Astrocyte (in vitro differentiated cells and primary cell): Measurements from ENCODE around the gene MED27. TPM values are rescaled to one million over a fixed set of nuclear protein-coding genes. Genes with fewer than 3 reads are reported as not detected.

Experiments
- DNase-seq: peaks from one replicate; pipeline ENCODE4 v3.0.0-alpha.2; 2010; ENCODE audit warnings: low read depth
- FAIRE-seq: peaks from 2 replicates; lab custom pipeline; 2011; peaks lifted over from hg19 to GRCh38; lab: Jason Lieb, UNC
- H2AFZ ChIP-seq: 2 replicates; pipeline ENCODE4 v1.6.0; 2012; ENCODE audit warnings: low read depth, low read length, inconsistent platforms
- H3K27ac ChIP-seq: 2 replicates; pipeline ENCODE4 v1.5.1; 2011; ENCODE audit warnings: low read depth, low read length, inconsistent platforms
- H3K27me3 ChIP-seq: 2 replicates; pipeline ENCODE4 v1.6.0; 2011; ENCODE audit warnings: low read length, inconsistent platforms; ENCODE audit not compliant: insufficient read depth
- H3K36me3 ChIP-seq: 2 replicates; pipeline ENCODE4 v1.5.1; 2011; ENCODE audit warnings: low read length, inconsistent platforms; ENCODE audit not compliant: insufficient read depth
- H3K4me1 ChIP-seq: 2 replicates; pipeline ENCODE4 v1.5.1; 2011; ENCODE audit warnings: low read length, inconsistent platforms; ENCODE audit not compliant: insufficient read depth
- H3K4me2 ChIP-seq: 2 replicates; pipeline ENCODE4 v1.6.0; 2012; ENCODE audit warnings: low read length, inconsistent platforms
- H3K4me3 ChIP-seq: 2 replicates; pipeline ENCODE4 v1.5.1; 2011; ENCODE audit warnings: low read depth, mild to moderate bottlenecking, low read length, inconsistent platforms; ENCODE audit not compliant: insufficient read depth
- H3K79me2 ChIP-seq: 2 replicates; pipeline ENCODE4 v1.6.0; 2012; ENCODE audit warnings: mild to moderate bottlenecking, low read length, inconsistent platforms; ENCODE audit not compliant: insufficient read depth
- H3K9ac ChIP-seq: 2 replicates; pipeline ENCODE4 v1.6.0; 2012; ENCODE audit warnings: mild to moderate bottlenecking, low read length, inconsistent platforms
- H3K9me3 ChIP-seq: 2 replicates; pipeline ENCODE4 v1.5.1; 2012; ENCODE audit warnings: low read depth, mild to moderate bottlenecking, low read length, inconsistent platforms; ENCODE audit not compliant: insufficient read depth
- H4K20me1 ChIP-seq: 2 replicates; pipeline ENCODE4 v1.6.0; 2012; ENCODE audit warnings: low read length, inconsistent platforms; ENCODE audit not compliant: insufficient read depth
- H3K27ac Mint-ChIP-seq: one replicate; pipeline ENCODE4 v1.8.0; 2021; ENCODE audit warnings: mild to moderate bottlenecking, mixed read lengths; ENCODE audit not compliant: unreplicated experiment
- H3K27me3 Mint-ChIP-seq: one replicate; pipeline ENCODE4 v1.8.0; 2021; ENCODE audit warnings: low read depth, mixed read lengths; ENCODE audit not compliant: unreplicated experiment
- H3K36me3 Mint-ChIP-seq: one replicate; pipeline ENCODE4 v1.8.0; 2021; ENCODE audit warnings: low read depth, mixed read lengths; ENCODE audit not compliant: unreplicated experiment
- H3K4me1 Mint-ChIP-seq: one replicate; pipeline ENCODE4 v1.8.0; 2021; ENCODE audit warnings: low read depth, mixed read lengths; ENCODE audit not compliant: unreplicated experiment
- H3K4me3 Mint-ChIP-seq: one replicate; pipeline ENCODE4 v1.8.0; 2021; ENCODE audit warnings: mild to moderate bottlenecking, moderate library complexity, mixed read lengths; ENCODE audit not compliant: unreplicated experiment
- H3K9me3 Mint-ChIP-seq: one replicate; pipeline ENCODE4 v1.8.0; 2021; ENCODE audit warnings: mild to moderate bottlenecking, mixed read lengths; ENCODE audit not compliant: unreplicated experiment
- EZH2 ChIP-seq: IDR thresholded peaks from 2 replicates; pipeline ENCODE4 v1.6.1; 2012; ENCODE audit warnings: mild to moderate bottlenecking, low read length, inconsistent platforms; ENCODE audit not compliant: insufficient read depth
- total RNA-seq: library from RNA; stranded (reverse); gene quantifications from 2 replicates; pipeline ENCODE4 v1.2.1, GENCODE V29; 2021
- TF ChIP-seq, protein P1 (sequence below): IDR thresholded peaks from 2 replicates; pipeline ENCODE4 v1.5.1; 2011; ENCODE audit warnings: low read depth, mild to moderate bottlenecking, inconsistent platforms, low read length, moderate library complexity; ENCODE audit not compliant: insufficient read depth

Gene MED27
- total RNA-seq, 1 donor from 2014 or later, result 26.9 TPM

DNA sequence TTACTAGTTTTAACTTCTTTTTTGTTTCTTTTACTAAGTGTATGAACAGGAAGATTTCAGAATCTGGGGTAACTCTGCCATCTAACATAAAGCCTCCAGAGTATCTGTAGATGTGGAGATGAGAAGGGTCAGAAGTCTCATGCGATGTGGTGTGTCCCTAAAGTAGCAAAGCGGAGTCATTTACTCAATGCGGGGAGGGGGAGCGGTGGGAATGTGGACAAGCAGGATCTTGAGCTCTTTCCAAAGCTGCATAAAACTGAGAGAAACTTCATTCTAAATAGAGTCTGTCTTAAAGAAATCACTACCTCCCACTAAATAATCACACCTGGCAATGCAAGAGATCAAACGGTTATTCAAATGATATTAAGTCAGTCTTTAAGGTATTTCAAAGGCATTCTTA lies 92.4 kb downstream of the MED27 start:
- TF ChIP-seq, protein P1, sequence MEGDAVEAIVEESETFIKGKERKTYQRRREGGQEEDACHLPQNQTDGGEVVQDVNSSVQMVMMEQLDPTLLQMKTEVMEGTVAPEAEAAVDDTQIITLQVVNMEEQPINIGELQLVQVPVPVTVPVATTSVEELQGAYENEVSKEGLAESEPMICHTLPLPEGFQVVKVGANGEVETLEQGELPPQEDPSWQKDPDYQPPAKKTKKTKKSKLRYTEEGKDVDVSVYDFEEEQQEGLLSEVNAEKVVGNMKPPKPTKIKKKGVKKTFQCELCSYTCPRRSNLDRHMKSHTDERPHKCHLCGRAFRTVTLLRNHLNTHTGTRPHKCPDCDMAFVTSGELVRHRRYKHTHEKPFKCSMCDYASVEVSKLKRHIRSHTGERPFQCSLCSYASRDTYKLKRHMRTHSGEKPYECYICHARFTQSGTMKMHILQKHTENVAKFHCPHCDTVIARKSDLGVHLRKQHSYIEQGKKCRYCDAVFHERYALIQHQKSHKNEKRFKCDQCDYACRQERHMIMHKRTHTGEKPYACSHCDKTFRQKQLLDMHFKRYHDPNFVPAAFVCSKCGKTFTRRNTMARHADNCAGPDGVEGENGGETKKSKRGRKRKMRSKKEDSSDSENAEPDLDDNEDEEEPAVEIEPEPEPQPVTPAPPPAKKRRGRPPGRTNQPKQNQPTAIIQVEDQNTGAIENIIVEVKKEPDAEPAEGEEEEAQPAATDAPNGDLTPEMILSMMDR, result no peak
- TF ChIP-seq EZH2, result no peak
- no peak for FAIRE-seq

DNA sequence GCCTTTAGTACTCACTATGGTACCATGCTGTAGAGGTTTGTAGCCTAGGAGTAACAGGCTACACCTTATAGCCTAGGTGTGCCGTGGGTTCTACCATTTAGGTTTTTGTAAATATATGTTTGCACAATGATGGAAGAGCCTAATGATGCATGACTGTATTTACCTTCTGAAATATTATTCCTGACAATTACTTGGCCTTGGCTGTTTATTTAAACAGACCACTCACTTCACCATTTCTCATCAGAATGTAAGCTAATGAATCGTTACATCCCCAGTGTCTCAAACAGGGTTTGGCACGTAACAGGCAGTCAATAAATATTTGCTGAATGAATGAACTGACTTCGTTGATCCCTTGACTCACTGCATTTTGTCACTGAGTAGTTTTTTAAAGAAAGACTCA lies 93.1 kb downstream of the MED27 start:
- Histone ChIP-seq H2AFZ (no peak overlapping the region), H3K9ac (no peak overlapping the region), H3K79me2 (peaks cover 11% of the 10 kb centered on the region), H3K9me3 (no peaks in the 10 kb centered on the region), H3K4me1 (peaks cover 11% of the 10 kb centered on the region), H3K4me2 (no peak overlapping the region), H4K20me1 (peaks cover 66% of the 10 kb centered on the region), H3K36me3 (no peaks in the 10 kb centered on the region), H3K27me3 (no peaks in the 10 kb centered on the region), H3K27ac (no peak overlapping the region), H3K4me3 (no peak overlapping the region)
- H3K4me1 Mint-ChIP-seq, result peaks cover 3% of the 10 kb centered on the region
- H3K27ac Mint-ChIP-seq, result no peak overlapping the region
- FAIRE-seq (no peak), DNase-seq (no peak)
- no peak overlapping the region for H3K4me3 Mint-ChIP-seq
- peaks cover 4% of the 10 kb centered on the region for H3K36me3 Mint-ChIP-seq
- no peaks in the 10 kb centered on the region for H3K27me3 Mint-ChIP-seq
- no peaks in the 10 kb centered on the region for H3K9me3 Mint-ChIP-seq
- TF ChIP-seq EZH2, result no peak
- TF ChIP-seq, protein P1, result no peak

More for the DNA sequence above, 92.4 kb downstream of the MED27 start:
- H4K20me1 ChIP-seq, result peaks cover 60% of the 10 kb centered on the region
- H3K4me3 Mint-ChIP-seq, result no peak overlapping the region
- H3K4me3 ChIP-seq, result no peak overlapping the region
- no peaks in the 10 kb centered on the region for H3K9me3 ChIP-seq
- no peaks in the 10 kb centered on the region for H3K36me3 ChIP-seq
- peaks cover 2% of the 10 kb centered on the region for H3K36me3 Mint-ChIP-seq
- H2AFZ ChIP-seq, result no peak overlapping the region
- H3K79me2 ChIP-seq, result peaks cover 11% of the 10 kb centered on the region
- no peak overlapping the region for H3K9ac ChIP-seq
- H3K27ac Mint-ChIP-seq, result no peak overlapping the region
- peaks cover 3% of the 10 kb centered on the region for H3K4me1 Mint-ChIP-seq
- peaks cover 11% of the 10 kb centered on the region for H3K4me1 ChIP-seq
- no peak overlapping the region for H3K4me2 ChIP-seq
- H3K27me3 Mint-ChIP-seq, result no peaks in the 10 kb centered on the region
- H3K27ac ChIP-seq, result no peak overlapping the region
- no peaks in the 10 kb centered on the region for H3K27me3 ChIP-seq
- DNase-seq, result no peak
- no peaks in the 10 kb centered on the region for H3K9me3 Mint-ChIP-seq

DNA sequence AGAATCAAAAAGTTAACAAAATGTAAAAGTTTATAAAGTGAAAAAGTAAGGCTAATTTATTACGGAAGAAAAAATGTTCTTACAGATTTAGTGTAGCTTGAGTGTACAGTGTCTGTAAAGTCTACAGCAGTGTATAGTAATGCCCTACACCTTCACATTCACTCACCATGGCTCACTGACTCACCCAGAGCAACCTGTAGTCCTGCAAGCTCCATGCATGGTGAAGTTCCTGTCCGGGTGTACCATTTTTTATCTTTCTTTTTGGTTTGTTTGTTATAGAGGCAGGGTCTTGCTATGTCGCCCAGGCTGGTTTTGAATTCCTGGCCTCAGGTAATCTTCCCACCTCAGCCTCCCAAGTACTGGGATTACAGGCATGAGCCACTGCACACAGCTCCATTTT lies 93.6 kb downstream of the MED27 start:
- Mint-ChIP-seq H3K27ac (no peak overlapping the region), H3K36me3 (peaks cover 6% of the 10 kb centered on the region), H3K9me3 (no peaks in the 10 kb centered on the region), H3K4me3 (no peak overlapping the region), H3K27me3 (no peaks in the 10 kb centered on the region), H3K4me1 (peaks cover 3% of the 10 kb centered on the region)
- no peaks in the 10 kb centered on the region for H3K36me3 ChIP-seq
- no peak for FAIRE-seq
- H3K9me3 ChIP-seq, result no peaks in the 10 kb centered on the region
- H3K4me1 ChIP-seq, result peaks cover 11% of the 10 kb centered on the region
- H4K20me1 ChIP-seq, result peaks cover 71% of the 10 kb centered on the region
- no peak overlapping the region for H3K4me3 ChIP-seq
- DNase-seq, result no peak
- no peaks in the 10 kb centered on the region for H3K27me3 ChIP-seq
- no peak for TF ChIP-seq EZH2
- TF ChIP-seq, protein P1, result no peak
- H3K4me2 ChIP-seq, result no peak overlapping the region
- H3K79me2 ChIP-seq, result peaks cover 13% of the 10 kb centered on the region
- no peak overlapping the region for H2AFZ ChIP-seq
- H3K9ac ChIP-seq, result no peak overlapping the region
- no peak overlapping the region for H3K27ac ChIP-seq
